ENCODE data around the gene RABEP1. TPM values are rescaled to one million over a fixed set of nuclear protein-coding genes. Genes with fewer than 3 reads are reported as not detected.
A peak's percentile ranks its signal among the peaks of the same experiment; 100 is the strongest.
"Not testable (repeated sequence)": the region's sequence is repeated elsewhere in the genome, so short reads cannot be mapped to it uniquely, and the experiment has no call there.

The RABEP1 gene, protein sequence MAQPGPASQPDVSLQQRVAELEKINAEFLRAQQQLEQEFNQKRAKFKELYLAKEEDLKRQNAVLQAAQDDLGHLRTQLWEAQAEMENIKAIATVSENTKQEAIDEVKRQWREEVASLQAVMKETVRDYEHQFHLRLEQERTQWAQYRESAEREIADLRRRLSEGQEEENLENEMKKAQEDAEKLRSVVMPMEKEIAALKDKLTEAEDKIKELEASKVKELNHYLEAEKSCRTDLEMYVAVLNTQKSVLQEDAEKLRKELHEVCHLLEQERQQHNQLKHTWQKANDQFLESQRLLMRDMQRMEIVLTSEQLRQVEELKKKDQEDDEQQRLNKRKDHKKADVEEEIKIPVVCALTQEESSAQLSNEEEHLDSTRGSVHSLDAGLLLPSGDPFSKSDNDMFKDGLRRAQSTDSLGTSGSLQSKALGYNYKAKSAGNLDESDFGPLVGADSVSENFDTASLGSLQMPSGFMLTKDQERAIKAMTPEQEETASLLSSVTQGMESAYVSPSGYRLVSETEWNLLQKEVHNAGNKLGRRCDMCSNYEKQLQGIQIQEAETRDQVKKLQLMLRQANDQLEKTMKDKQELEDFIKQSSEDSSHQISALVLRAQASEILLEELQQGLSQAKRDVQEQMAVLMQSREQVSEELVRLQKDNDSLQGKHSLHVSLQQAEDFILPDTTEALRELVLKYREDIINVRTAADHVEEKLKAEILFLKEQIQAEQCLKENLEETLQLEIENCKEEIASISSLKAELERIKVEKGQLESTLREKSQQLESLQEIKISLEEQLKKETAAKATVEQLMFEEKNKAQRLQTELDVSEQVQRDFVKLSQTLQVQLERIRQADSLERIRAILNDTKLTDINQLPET
- total RNA-seq (2021) (41.9 and 53.0 TPM in 2 replicates), Bru-seq, nascent RNA (percentile 82 among the genes with signal in this experiment), BruChase-seq, experiment 1, labeled RNA remaining after a 2-hour chase (percentile 80 among the genes with signal in this experiment), BruChase-seq, experiment 2, labeled RNA remaining after a 6-hour chase (percentile 79 among the genes with signal in this experiment)
- long read RNA-seq, full-length matches to known transcripts: 26 of 53 reads
- long read RNA-seq, partial matches to known transcripts: 14 of 53 reads
- long read RNA-seq, other reads (novel, unspliced or antisense): 13 of 53 reads

DNA sequence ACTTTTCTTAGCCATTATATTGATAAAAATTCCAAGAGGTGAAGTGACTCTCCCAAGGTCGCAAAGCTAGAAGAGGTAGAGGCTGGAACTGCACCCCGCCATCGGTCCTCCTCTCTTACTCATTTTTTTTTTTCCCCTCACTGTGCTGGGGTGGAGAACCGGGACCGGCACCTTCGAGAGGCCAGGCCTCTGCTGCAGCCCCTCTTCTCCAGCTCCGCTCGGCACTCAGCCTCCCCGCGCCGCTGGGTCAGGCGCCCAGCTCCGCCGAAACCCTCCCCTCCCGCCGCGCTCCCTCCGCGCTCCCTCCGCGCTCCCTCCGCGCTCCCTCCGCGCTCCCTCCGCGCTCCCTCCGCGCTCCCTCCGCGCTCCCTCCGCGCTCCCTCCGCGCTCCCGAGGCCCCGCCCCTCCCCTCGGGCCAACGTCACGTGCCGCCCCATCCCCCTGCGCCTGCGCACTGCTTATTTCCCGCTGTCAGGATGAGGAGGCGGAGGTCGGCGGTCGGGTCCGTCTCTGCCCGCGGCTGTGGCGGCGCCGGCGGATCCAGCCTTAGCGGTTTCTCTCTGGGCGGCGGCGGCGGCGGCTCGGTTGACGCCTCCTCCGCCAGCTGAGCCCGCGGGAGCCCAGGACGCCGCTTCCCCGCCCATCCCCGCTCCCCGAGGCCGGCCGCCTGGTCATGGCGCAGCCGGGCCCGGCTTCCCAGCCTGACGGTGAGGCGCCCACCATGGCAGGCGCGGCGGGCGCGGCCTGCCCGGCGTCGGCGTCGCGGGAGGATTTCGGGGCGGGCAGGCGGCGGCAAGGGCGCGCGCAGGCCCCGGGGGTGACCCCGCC lies at the start of gene RABEP1:
Gene RABEP1 (plus strand): TSS at position 471 of the 828 bp plus-strand sequence. CDS start 203 bp downstream, at position 674.
- H3K9me3 ChIP-seq (ENCODE audit: insufficient read depth, low read depth): no peaks in the 10 kb centered on the region
- peaks cover 21% of the 10 kb centered on the region; the same call in 1 of the 2 replicates for H3F3A ChIP-seq (ENCODE audit: insufficient read depth, low read depth)
- H2AFZ ChIP-seq: peak within 1 kb of the TSS; percentile 82
- no peaks in the 10 kb centered on the region for H3K9me2 ChIP-seq (ENCODE audit: insufficient read depth)
- CTCF ChIA-PET: no interaction called here
- H3K79me2 ChIP-seq (ENCODE audit: low read depth): peaks cover 43% of the 10 kb centered on the region
- no peaks in the 10 kb centered on the region for H3K36me3 ChIP-seq (ENCODE audit: low read depth)
- peak; percentile 53 to 94 for DNase-seq
- BruUV-seq (replicated peaks): no TSS peak
- peaks cover 22% of the 10 kb centered on the region; the same call in 1 of the 2 replicates for H4K20me1 ChIP-seq (ENCODE audit: insufficient read depth)
- H3K4me3 ChIP-seq: peak within 1 kb of the TSS; percentile 69
- peaks cover 16% of the 10 kb centered on the region for H3K4me1 ChIP-seq (replicated peaks; ENCODE audit: insufficient read depth)
- H3K27me3 ChIP-seq (ENCODE audit: insufficient read depth, low read depth): no peaks in the 10 kb centered on the region
- no peak within 1 kb of the TSS for H3K27ac ChIP-seq
- POLR2A ChIA-PET (ENCODE audit: unreplicated experiment): no interaction called here
- intact Hi-C loops (cut with micrococcal nuclease; ENCODE audit: unreplicated experiment): loop anchor here (2.0 to 5.0 kb wide), 2 partner anchors 21 to 205 kb away; partner anchors contain the start of genes DERL2 and MIS12
- H3K4me2 ChIP-seq: peak within 1 kb of the TSS; percentile 86
- TF ChIP-seq EZH2 (IDR thresholded peaks at IDR 0.05; ENCODE audit: low read depth): no peak
- TF ChIP-seq, protein P1, sequence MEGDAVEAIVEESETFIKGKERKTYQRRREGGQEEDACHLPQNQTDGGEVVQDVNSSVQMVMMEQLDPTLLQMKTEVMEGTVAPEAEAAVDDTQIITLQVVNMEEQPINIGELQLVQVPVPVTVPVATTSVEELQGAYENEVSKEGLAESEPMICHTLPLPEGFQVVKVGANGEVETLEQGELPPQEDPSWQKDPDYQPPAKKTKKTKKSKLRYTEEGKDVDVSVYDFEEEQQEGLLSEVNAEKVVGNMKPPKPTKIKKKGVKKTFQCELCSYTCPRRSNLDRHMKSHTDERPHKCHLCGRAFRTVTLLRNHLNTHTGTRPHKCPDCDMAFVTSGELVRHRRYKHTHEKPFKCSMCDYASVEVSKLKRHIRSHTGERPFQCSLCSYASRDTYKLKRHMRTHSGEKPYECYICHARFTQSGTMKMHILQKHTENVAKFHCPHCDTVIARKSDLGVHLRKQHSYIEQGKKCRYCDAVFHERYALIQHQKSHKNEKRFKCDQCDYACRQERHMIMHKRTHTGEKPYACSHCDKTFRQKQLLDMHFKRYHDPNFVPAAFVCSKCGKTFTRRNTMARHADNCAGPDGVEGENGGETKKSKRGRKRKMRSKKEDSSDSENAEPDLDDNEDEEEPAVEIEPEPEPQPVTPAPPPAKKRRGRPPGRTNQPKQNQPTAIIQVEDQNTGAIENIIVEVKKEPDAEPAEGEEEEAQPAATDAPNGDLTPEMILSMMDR (conservative IDR thresholded peaks at IDR 0.05): no peak

DNA sequence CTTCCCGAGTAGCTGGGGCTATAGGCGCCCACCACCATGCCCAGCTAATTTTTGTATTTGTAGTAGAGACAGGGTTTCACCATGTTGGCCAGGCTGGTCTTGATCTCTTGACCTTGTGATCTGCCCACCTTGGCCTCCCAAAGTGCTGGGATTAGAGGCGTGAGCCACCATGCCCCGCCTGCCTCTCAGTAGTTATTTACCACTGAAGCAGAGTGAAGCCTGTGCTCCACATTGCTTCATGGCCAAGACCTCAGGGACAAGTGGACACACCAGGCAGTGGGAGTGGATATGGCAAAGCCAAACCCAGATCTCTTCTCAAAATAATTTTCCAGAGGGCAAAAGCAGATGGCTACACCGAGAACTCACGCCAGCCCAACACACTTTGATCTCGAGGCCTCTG lies 48.6 kb upstream of the RABEP1 start:
- intact Hi-C loops (cut with micrococcal nuclease; ENCODE audit: unreplicated experiment); H3K9me2 ChIP-seq (ENCODE audit: insufficient read depth); H2AFZ ChIP-seq; H3K9me3 ChIP-seq (ENCODE audit: insufficient read depth, low read depth); H3K4me3 ChIP-seq; H3K36me3 ChIP-seq (ENCODE audit: low read depth); POLR2A ChIA-PET (ENCODE audit: unreplicated experiment); H3K27me3 ChIP-seq (ENCODE audit: insufficient read depth, low read depth); H4K20me1 ChIP-seq (ENCODE audit: insufficient read depth); H3K27ac ChIP-seq; H3F3A ChIP-seq (ENCODE audit: insufficient read depth, low read depth); H3K4me2 ChIP-seq; DNase-seq; H3K79me2 ChIP-seq (ENCODE audit: low read depth); CTCF ChIA-PET; H3K4me1 ChIP-seq (replicated peaks; ENCODE audit: insufficient read depth); BruUV-seq (replicated peaks): not testable (repeated sequence)

GRCh38 chr17:5234645-5235576 lies 47.2 kb upstream of the RABEP1 start, which contains the start of gene SCIMP:
TSS of gene SCIMP (minus strand) at chr17:5234860. CDS start at chr17:5234755, 105 bp downstream.
- H4K20me1 ChIP-seq (ENCODE audit: insufficient read depth): no peaks in the 10 kb centered on the region
- H3K27ac ChIP-seq: no peak within 1 kb of the TSS
- no peaks in the 10 kb centered on the region for H3K4me1 ChIP-seq (replicated peaks; ENCODE audit: insufficient read depth)
- no peak within 1 kb of the TSS for H2AFZ ChIP-seq
- ChIA-PET CTCF (no interaction called here), POLR2A (ENCODE audit: unreplicated experiment) (no interaction called here)
- no TSS peak for BruUV-seq (replicated peaks)
- no peak within 1 kb of the TSS for H3K4me3 ChIP-seq
- H3K36me3 ChIP-seq (ENCODE audit: low read depth): no peaks in the 10 kb centered on the region
- no peak for TF ChIP-seq EZH2 (IDR thresholded peaks at IDR 0.05; ENCODE audit: low read depth)
- TF ChIP-seq, protein P1 (conservative IDR thresholded peaks at IDR 0.05): no peak
- no peaks in the 10 kb centered on the region for H3K9me2 ChIP-seq (ENCODE audit: insufficient read depth)
- H3K9me3 ChIP-seq (ENCODE audit: insufficient read depth, low read depth): no peaks in the 10 kb centered on the region
- H3K4me2 ChIP-seq: no peak within 1 kb of the TSS
- no peaks in the 10 kb centered on the region for H3F3A ChIP-seq (ENCODE audit: insufficient read depth, low read depth)
- H3K79me2 ChIP-seq (ENCODE audit: low read depth): no peaks in the 10 kb centered on the region
- no peak for DNase-seq
- intact Hi-C loops (cut with micrococcal nuclease; ENCODE audit: unreplicated experiment): no loop called here
- no peaks in the 10 kb centered on the region for H3K27me3 ChIP-seq (ENCODE audit: insufficient read depth, low read depth)
